GF-D8 (cell line): Measurements from ENCODE around the gene BLOC1S1.

Experiments used
- DNase-seq: peaks from one replicate; lab custom pipeline; 2025; lab: John Stamatoyannopoulos, UW

BLOC1S1 gene

DNA sequence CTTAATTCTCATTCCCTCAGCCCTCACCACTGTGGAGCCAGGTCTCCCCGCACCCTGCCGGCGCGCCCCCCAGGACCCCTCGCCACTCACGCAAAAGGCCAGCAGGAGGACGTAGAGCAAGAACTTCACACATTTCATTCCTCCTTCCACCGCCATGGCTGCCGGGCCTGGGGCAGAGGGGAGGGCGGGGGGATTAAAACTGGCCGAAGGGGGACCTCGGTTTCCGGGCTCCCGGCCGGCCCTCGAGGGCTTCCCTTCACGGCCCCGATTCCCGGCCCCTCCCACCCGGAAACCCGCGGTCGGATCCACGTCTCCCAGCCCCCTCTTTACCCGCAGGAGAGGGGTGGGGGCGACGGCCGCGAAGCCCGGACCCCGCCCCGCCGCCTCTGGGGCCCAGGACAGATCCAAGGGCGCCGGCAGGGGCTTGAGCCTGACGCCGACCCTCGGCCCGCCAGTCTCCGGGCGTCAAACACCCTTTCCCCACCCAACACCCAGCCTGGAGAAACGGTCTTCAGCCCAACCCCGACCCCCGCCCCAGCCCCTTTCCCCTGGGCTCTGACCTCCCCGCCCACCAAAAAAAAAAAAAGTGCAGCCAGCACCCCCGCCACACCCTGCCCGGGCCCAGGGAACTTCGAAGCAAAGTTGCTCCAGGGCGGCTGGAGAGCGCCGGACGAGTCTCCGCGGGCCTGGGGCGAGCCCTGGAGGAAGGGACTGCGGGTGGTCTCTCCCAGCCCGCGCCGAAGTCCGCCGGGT, 12.5 kb downstream of the BLOC1S1 start:
- DNase-seq: peak; percentile 13

DNA sequence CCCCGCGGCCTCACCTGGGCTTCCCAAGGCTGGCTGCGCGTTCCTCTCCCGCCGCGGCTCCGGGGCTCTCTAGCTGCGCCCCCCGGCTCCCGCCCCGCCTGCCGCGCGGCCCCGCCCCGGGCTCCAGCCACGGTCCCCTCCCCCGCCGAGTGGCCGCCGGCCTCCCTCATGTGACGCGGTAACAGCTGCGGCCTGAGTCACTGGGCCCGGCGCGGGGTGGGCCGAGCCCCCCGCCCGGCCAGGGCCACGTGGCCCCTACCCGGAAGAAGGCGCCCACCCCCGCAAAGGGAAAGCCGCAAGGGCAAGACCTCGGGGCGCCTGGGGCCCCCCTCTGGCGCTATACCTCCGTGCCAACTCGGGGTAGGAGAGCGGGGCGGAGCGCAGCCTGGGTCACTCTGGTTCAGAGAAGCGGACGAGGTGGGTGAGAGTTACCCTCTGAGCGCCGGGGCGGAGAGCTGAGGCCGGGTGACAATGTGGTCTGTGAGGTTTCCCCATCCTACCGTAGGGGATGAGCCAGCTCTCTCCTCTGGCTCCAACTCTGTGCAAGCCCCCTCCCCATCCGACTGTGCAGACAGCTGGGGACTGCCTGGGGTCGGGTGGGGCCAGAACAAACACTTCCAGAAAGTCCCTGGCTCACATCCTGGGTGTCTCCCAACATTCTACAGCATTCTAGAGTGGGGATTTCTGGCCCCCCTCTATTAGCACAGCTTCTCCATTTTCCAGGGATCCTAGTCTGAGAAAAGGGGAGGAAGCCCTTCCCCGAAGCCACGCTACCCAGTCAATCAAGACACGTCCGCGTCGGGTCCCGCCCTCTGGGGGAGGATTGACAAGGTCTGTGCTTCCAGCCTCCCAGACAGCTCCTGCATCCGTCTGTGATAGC, 13.3 kb downstream of the BLOC1S1 start, which contains the start of gene CD63:
TSS of gene CD63 (minus strand) at position 71 of the 880 bp plus-strand sequence. CDS start 668 bp downstream, outside the sequence.
- DNase-seq: peak; percentile 71

DNA sequence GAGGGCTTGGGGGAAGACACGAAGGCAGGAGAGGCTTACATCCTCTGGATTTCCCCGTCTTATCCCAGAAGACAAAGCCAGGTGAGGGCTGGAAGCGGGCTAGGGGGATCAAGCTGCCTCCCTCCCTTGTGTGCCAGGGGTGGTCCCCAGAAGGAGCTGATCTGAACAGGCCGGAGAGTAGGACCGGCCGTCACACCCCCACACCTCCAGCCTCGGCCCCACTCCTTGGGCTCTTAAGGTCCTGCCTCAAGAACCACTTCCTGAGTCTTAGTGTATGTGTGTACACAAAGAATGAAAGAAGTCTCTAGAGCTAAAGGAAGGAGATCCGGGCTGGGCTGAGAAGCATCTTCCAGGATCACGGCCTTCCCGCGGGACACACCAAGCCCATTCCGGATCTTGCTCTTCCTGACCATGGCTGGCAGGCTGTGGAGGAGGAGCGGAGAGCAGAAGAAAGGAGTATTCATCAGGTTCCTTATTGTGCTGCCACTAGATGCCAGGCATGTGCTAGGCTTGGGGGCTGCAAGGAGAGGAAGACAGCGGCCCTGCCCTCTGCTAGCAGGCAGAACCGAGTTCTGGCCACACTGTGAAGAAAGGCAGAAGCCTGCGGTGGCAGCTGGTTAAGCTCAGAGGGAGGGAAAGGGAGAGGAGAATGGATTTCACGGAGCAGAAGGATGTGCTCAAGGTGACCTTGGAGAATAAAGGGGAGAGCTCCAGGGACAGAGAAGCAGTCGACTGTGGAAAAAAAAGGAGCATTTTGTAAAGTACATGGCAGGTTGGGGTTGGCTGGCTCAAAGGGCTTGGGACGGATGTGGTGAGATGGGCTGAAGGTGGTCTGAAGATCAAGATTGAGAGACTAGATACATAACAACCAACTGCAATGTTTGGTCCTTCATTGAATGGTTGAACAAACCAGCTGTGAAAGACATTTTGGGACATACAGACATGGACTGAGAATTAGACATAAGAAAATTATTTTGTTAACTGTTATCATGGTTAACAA, 14.3 kb downstream of the BLOC1S1 start:
- peak; percentile 59 for DNase-seq

DNA sequence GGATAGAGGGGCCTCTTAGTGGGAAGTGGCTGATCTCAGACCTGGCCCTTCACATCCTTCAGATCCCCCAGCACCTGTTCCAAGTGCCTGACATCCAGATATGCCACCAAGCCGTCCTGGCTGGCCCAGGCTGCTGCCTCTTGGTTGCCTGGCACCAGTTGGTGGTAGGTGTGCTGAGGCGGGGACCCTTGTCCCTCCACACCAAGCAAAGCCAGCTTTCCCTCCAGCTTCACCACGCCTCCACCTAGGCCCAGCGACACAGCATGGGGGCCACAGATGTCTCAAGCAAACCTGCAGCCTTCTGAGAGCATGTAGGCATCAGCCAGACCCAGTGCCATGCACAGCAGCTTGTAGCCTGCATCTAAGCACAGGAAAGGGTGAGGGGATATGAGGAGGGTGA, 16.4 kb downstream of the BLOC1S1 start:
- DNase-seq: no peak

DNA sequence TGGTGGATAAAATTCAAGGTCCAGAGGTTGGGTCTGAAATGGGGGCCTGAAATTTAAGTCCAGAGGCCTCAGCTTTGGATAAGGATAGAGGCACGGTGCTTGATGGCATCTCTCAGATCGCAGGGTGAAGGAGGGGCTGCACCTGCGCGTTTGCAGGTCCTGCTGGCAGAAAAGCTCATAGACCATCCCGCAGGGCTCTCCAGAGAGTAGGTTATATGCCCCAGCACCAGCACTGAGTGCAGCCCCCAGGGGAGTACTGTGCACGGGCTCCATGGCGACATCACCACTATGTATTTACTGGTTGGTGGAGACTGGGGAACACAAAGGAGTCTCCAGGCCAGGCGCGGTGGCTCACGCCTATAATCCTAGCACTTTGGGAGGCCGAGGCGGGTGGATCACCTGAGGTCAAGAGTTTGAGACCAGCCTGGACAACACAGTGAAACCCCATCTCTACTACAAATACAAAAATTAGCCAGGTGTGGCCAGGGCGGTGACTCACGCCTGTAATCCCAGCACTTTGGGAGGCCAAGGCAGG, 17.2 kb downstream of the BLOC1S1 start:
- DNase-seq: no peak

DNA sequence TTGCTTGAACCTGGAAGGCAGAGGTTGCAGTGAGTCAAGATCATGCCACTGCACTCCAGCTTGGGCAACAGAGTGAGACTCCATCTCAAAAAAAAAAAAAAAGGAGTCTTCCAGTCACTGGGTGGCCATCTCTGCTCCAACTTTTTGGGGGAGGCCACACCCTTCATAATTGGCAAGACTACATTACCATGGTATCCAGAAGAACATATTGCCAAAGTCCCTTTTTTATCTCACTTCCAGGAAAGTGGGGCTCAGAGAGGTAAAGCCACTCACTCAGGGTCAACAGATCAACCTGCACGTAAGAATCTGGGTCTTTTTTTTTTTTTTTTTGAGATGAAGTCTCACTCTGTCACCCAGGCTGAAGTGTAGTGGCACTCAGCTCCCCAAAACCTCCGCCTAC, 18.0 kb downstream of the BLOC1S1 start:
- DNase-seq: no peak

DNA sequence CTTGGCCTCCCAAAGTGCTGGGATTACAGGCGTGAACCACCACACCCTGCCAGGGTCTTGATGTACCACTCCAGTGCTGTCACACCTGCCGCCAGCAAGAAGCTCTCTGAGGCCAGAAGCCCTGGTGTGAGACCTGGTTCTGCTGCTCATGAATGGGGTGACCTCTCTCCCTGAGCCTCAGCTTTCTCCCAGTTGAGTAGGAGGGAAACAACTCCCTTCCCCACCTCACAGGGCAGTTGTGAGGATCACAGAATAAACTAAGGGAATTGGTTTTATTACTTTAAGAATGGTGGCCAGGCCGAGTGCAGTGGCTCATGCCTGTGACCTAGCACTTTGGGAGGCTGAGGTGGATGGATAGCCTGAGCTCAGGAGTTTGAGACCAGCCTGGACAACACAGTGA, 18.7 kb downstream of the BLOC1S1 start:
- no peak for DNase-seq

DNA sequence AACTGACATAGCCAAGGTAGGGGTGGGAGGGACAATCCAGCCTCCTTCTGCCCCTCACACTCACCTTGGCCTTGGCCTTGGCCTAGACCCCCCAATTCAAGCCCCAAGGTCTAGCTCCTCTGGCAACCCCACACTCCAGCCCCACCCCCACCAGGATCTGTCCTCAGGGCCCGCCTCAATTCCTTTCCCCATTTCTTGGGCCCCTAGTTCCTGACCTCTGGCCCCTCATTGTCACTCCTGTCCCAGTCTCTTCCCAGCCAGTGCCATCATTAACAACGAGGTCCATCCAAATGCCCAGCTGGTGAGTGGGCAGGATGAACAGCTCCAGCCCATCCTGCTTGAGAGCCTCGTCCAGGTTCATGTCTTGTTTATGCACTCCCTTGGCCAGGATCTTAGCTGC, 20.2 kb downstream of the BLOC1S1 start:
- DNase-seq: no peak

DNA sequence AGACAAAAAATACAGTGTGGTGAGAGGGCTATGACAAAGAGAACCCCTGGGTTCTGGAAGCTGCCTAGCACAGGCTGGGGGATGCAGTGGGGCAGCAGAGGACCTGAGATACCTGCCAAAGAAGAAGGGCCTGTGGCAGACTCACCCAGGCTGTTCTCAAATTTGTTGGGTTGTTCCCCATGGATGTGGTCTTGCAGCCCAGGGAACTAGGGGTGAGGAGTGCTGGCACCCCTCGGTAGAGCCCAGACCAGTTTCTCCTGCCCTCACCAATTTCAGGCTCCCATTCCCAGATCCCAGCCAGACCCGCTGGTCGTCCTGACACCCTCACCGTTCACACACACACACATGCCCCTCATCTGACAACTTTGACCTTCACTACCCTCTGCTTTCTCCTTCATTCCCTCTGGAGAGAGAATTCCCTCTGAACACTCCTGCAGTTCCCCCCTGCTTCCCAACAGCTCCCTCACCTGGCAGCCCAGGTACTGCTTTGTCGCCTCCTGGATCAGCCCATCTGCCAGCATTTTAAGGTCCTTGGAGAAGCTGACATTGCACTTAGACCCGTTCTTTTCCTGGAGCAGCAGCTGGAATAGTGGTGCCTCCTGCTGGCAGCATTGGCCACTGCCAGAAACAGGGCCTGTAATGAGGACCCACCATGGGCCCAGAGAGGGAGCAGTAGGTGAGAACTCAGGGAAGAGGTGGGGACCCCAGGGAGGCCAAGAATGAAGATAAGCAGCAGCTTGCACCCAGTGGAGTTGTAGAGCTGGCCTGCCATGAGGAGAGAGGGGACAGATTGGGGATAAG, 21.1 kb downstream of the BLOC1S1 start:
- DNase-seq: peak; percentile 41

DNA sequence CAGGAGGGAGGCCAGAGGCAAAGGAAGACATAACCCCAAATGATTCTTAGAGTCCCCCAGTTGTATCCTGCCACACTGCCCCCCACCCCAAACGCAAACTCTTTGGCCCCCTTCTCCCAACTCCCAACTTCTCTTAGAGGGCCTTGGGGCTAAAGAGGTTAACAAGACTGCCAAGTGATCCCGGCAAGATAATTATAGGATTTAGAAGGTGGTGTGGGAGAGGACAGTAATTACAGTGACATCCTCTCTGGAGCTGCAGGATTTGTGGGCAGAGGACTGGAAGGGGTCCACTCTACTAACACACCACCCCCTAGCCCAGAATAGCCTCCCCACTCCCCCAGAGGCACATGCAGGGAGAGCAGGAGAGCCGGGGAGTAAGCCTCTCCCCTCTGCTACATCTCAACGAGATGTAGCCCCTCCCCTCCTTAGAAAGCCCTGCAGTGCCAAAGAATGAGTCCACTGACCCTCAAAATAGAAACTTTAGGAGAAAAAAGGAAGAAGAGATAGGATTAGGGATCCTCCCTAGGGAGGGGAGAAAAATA, 21.8 kb downstream of the BLOC1S1 start:
- no peak for DNase-seq

DNA sequence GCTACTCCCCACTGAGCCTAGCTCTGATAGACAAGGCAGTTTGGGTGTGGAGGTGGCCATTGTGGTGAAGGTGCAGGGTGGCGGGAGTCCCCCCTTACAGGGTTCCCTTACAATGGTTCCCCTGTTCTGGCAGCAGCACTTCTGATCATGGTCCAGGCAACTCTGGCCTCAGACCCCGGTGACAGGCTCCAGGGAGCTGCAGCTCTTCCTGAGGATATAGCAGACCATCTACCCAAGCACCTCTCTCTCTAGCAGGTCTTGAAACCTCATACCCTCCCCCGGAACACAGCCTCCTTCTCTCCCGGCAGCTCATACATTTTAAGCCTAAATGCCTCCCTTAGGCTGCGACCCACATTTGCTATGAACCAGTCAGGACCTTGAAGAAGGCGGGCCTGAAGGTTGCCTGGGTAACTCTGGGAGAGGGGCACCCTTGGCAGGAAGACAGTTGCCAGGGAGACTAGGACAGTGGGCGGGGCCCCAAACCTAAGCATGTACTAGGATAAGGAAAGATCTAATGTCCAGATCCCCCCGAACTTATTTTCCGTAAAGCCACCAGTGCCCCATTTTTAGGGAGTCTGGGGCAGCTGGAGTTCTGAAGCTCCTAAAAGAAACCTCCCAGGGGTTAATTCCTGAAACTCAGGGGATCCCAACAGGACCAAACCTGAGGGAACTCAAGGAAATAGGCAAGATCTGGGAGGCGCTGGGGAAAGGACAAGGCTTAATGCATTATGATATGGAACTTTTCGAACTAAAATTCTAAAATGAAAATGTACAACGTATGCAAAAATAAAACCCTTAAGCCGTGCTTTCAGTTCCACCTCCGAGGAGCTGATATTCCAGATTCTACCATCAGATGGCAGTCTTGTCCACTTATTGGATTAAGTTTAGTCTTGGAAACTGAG, 22.5 kb downstream of the BLOC1S1 start:
- peak; percentile 67 for DNase-seq

DNA sequence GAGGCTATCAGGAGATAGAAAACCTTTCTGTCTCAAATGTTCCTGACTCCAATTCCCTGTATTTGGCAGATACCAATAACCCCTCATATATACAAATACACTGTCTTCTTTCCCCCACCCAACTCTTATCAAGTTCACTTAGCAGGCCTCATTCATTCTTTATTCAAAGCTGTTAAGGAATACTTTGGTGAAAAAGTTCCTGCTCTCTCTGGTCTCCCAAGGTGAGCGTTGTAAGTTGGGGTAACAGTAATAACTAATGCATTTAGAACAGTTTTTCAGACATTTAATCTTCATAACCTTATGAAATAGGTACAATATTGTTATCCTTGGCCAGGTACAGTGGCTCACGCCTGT, 23.2 kb downstream of the BLOC1S1 start:
- DNase-seq: no peak

DNA sequence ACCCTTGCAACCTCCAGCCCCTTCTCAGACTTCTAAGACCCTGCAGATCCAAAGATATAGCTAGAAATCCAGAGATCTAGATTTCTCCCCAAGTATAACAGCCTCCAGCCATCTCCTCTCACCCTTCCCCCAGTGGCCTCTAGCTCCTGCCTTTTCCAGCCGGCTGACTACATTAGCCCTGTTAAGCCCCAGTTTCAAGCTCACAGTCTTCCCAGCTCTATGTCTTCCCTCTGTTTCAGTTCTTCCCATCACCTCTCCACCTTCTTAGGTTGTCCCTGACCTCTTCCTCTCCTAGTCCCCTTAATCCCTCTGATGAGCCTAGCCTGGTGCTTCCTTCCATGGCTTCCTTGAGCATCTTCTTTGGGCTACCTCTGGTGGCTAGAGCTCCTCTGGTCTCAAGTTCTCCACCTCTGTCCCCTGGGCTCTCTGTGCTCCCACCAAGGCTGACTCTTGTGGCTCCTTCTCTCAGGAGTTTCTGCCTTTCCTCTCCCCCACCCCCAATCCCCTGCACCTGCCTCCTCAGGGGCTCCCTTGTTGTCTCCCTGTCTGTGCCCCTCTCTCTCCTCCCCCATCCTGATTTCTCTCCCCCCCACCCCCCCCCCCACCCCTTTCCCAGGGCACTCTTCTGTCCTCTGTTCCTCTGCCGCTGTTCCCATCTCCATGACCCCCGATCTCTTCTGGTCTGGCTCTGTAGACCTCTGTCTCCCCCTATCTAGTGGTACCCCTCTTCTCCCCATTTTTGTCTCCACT, 26.3 kb downstream of the BLOC1S1 start:
- no peak for DNase-seq

DNA sequence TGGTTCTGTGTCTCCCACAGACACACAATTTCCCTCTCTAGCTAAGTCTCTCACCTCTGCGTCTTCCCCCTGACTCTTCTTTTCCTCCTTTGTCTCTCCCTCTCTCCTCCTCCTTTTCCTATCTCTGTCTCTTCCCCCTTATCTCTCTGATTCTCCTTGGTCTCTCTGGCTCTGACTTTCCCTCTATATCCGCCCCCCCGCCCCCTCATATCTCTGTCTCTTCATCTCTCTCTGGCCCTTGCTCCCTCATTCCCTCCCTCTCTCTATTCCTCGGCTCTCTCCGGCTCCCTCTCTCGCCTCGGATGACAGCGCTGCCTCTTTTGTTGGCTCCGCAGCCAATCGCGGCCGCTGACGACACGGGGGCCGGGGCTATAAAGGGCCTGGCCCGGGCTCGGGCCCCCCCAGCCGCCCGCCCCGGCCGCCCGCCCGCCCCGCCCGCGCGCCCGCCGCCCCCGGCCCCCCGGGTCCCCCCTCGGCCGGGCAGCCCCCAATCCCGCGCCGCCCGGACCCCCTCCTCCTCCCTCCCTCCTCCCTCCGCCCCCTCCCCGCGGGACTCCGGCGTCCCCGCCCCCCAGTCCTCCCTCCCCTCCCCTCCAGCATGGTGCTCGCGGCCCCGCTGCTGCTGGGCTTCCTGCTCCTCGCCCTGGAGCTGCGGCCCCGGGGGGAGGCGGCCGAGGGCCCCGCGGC, 27.0 kb downstream of the BLOC1S1 start, which contains the start of gene GDF11:
TSS of gene GDF11 (plus strand) at position 404 of the 687 bp plus-strand sequence. CDS start at position 599, 195 bp downstream.
- peak; percentile 21 for DNase-seq

DNA sequence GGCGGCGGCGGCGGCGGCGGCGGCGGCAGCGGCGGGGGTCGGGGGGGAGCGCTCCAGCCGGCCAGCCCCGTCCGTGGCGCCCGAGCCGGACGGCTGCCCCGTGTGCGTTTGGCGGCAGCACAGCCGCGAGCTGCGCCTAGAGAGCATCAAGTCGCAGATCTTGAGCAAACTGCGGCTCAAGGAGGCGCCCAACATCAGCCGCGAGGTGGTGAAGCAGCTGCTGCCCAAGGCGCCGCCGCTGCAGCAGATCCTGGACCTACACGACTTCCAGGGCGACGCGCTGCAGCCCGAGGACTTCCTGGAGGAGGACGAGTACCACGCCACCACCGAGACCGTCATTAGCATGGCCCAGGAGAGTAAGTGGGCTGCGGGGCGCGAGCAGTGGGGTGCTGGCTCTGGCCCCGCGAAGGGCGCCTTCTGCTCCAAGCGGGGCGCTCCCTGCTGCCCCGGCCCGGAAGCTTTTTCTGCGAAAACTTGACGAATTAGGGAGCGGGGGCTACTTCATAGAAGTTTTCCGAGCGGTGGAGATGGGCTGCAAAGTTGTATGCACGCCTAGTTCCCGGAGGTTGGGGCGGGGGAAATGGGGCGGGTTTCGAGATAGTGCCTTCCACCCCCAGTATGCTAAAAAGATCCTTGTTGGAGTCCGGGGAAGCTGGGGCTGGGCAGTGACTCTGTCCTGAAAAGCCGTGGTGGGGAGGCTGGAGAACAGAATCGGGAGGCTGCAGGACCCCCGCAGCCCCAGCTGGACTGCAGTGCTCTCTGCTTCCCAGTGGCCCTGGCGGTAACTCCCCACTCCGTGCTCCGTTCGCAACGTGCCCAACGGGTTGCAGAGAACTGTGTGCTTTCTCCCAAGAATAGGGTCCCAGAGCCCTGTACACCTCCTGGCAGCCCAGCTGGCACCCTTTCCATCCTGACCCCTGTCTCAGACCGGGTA, 27.8 kb downstream of the BLOC1S1 start:
- peak; percentile 37 for DNase-seq

DNA sequence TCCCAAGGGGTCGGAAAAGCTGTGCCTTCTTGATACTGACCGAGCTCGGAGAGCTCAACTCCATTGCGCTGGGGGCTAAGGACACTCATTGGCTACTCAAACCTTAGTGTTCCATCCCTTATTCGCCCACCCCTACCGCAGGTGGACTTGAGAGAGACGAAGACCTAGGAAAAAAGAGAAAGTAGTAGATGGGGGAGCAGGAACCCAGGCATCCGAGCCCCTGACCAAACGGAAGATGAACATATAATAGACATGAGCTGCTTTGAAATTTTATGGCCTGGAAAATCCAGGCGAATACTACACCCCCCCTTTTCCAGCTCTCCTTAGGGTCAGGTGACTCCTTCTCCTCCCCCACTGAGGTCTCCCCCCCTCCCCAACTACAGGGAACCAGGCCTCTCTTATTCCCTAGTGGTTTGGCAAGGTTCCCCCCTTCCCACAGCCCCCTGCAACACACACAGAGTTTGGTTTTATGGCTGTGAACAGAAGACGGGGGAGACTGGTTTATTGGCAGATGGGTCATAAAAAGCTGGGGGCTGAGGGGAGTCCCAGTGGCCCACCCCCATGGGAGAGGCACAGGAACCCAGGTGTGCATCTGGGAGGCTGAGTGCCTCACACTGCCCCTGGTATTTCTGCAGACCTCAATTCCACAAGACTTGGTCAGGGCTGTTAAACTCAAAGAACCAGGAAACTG, 28.6 kb downstream of the BLOC1S1 start:
- no peak for DNase-seq
